GM06990 (cell line): ENCODE results near the gene CDC14A.

Source experiments
- DNase-seq: peaks from one replicate; pipeline ENCODE4 v3.0.0-alpha.2; 2011; ENCODE audit not compliant: insufficient read length; ENCODE audit errors: extremely low read depth
- H3K27me3 ChIP-seq: replicated peaks from 2 replicates; pipeline ENCODE4 v1.6.0; 2011; ENCODE audit warnings: low read length; ENCODE audit not compliant: control insufficient read depth, insufficient read depth
- H3K36me3 ChIP-seq: 2 replicates; pipeline ENCODE4 v1.5.1; 2011; ENCODE audit warnings: low read length; ENCODE audit not compliant: control insufficient read depth, insufficient read depth
- H3K4me3 ChIP-seq: replicated peaks from 2 replicates; pipeline ENCODE4 v1.5.1; 2011; ENCODE audit warnings: low read depth, mild to moderate bottlenecking, control low read depth, low read length
- CTCF ChIP-seq: IDR thresholded peaks from 2 replicates; pipeline ENCODE4 v1.5.1; 2011; ENCODE audit warnings: low read length, control low read depth, mild to moderate bottlenecking, inconsistent platforms; ENCODE audit not compliant: insufficient read depth, poor library complexity, severe bottlenecking

The CDC14A gene

GRCh38 chr1:100320311-100321099 is 31.8 kb upstream of the CDC14A start:
- H3K36me3 ChIP-seq = no peaks in the 10 kb centered on the region
- no peak for DNase-seq
- no peaks in the 10 kb centered on the region for H3K27me3 ChIP-seq
- no peak overlapping the region for H3K4me3 ChIP-seq
- no peak for TF ChIP-seq CTCF

GRCh38 chr1:100321100-100321493 is 31.2 kb upstream of the CDC14A start:
- Histone ChIP-seq H3K4me3 (no peak overlapping the region), H3K36me3 (no peaks in the 10 kb centered on the region), H3K27me3 (no peaks in the 10 kb centered on the region)
- no peak for TF ChIP-seq CTCF
- no peak for DNase-seq

GRCh38 chr1:100321506-100321905 is 30.8 kb upstream of the CDC14A start:
- H3K36me3 ChIP-seq = no peaks in the 10 kb centered on the region
- no peak for DNase-seq
- no peak for TF ChIP-seq CTCF
- no peaks in the 10 kb centered on the region for H3K27me3 ChIP-seq
- no peak overlapping the region for H3K4me3 ChIP-seq

GRCh38 chr1:100322436-100323211 is 29.7 kb upstream of the CDC14A start:
- Histone ChIP-seq H3K4me3 (no peak overlapping the region), H3K36me3 (no peaks in the 10 kb centered on the region), H3K27me3 (no peaks in the 10 kb centered on the region)
- no peak for DNase-seq
- TF ChIP-seq CTCF = no peak

- TF ChIP-seq CTCF = no peak
- H3K4me3 ChIP-seq = no peak overlapping the region
- DNase-seq = no peak
- H3K27me3 ChIP-seq = no peaks in the 10 kb centered on the region
- H3K36me3 ChIP-seq = no peaks in the 10 kb centered on the region
These were observed 28.7 kb upstream of the CDC14A start for GRCh38 chr1:100323419-100324106.
